HCT116 (cell line): ENCODE data around the gene ZNF345. TPM values are rescaled to one million over a fixed set of nuclear protein-coding genes. Genes with fewer than 3 reads are reported as not detected.

Experiments used
- ATAC-seq: fragments of 200-7000 bp; cut with Tn5 transposase; 2 replicates; pipeline ENCODE4 v1.9.1; 2020; ENCODE audit warnings: mild to moderate bottlenecking, moderate library complexity
- BruUV-seq: library from RNA; stranded (reverse); fragments of 400-500 nt; replicated peaks from 2 replicates; lab custom pipeline; 2021; lab: Mats Ljungman, UMichigan
- CTCF ChIA-PET: fragments of 300-600 bp; sonication (Branson Sonifier 250); formaldehyde crosslinking; loops from one replicate; lab custom pipeline; 2021; ENCODE audit warnings: antibody characterized with exemption; lab: Charles Lee
- POLR2A ChIA-PET: fragments of 300-600, 350-600 bp; sonication (Branson Sonifier 250); formaldehyde crosslinking; loops from one replicate; lab custom pipeline; 2021; ENCODE audit warnings: antibody characterized with exemption; lab: Charles Lee
- RAD21 ChIA-PET, 2 experiments: fragments of 300-600 bp; sonication (Branson Sonifier 250); formaldehyde crosslinking; loops; one replicate each; lab custom pipeline; 2023; ENCODE audit warnings: low total read pairs in 2 of 2; ENCODE audit not compliant: uncharacterized antibody in 2 of 2, unreplicated experiment in 2 of 2, low non-redundant PET in 1 of 2; lab: Charles Lee
- DNase-seq: peaks from one replicate; pipeline ENCODE4 v3.0.0-alpha.2; 2010; ENCODE audit warnings: low read depth, low spot score
- H2AFZ ChIP-seq: fragments of 200-600 bp; shearing (Covaris generic), sonication (generic); 2 replicates; pipeline ENCODE4 v1.6.1; 2017; ENCODE audit warnings: low read depth, mixed run types, mixed read lengths, antibody characterized with exemption, low read length; ENCODE audit not compliant: poor library complexity, severe bottlenecking
- H3K27ac ChIP-seq: 2 replicates; pipeline ENCODE4 v1.5.1; 2012; ENCODE audit warnings: low read depth, low read length
- H3K27me3 ChIP-seq: fragments of 200-600 bp; sonication (generic); 2 replicates; pipeline ENCODE4 v1.6.1; 2016; ENCODE audit warnings: mixed run types, low read length, mixed read lengths; ENCODE audit not compliant: insufficient read depth
- H3K36me3 ChIP-seq, 2 experiments: fragments of 200-500 bp in 1 of 2; fragments of 200-600 bp in 1 of 2; sonication (Bioruptor generic) in 1 of 2; sonication (generic) in 1 of 2; 2 replicates each; pipeline versions ENCODE4 v1.5.1 to v1.6.1; 2014 to 2016; ENCODE audit warnings: low read length in 2 of 2, inconsistent platforms in 1 of 2, mixed read lengths in 1 of 2, mixed run types in 1 of 2; ENCODE audit not compliant: insufficient read depth in 2 of 2, control insufficient read depth in 1 of 2
- H3K4me1 ChIP-seq, 2 experiments: fragments of 200-600 bp in 1 of 2; sonication (generic) in 1 of 2; 2 replicates each; pipeline versions ENCODE4 v1.5.1 to v1.6.1; 2012 to 2017; ENCODE audit warnings: low read length in 2 of 2, inconsistent platforms in 1 of 2, mild to moderate bottlenecking in 1 of 2, mixed read lengths in 1 of 2, mixed run types in 1 of 2, moderate library complexity in 1 of 2; ENCODE audit not compliant: insufficient read depth in 2 of 2, control insufficient read depth in 1 of 2
- H3K4me2 ChIP-seq: fragments of 200-600 bp; sonication (generic); 2 replicates; pipeline ENCODE4 v1.6.1; 2017; ENCODE audit warnings: mixed run types, low read length, mixed read lengths
- H3K4me3 ChIP-seq, 2 experiments: fragments of 200-600 bp in 1 of 2; sonication (generic) in 1 of 2; replicated peaks in 1 of 2; 2 replicates each; pipeline ENCODE4 v1.5.1; 2011 to 2016; ENCODE audit warnings: low read length in 2 of 2, control low read depth in 1 of 2, low read depth in 1 of 2, mild to moderate bottlenecking in 1 of 2, mixed read lengths in 1 of 2, mixed run types in 1 of 2
- H3K79me2 ChIP-seq: fragments of 200-600 bp; sonication (generic); 2 replicates; pipeline ENCODE4 v1.6.1; 2017; ENCODE audit warnings: mild to moderate bottlenecking, mixed run types, low read length, moderate library complexity, mixed read lengths; ENCODE audit not compliant: insufficient read depth
- H3K9ac ChIP-seq: fragments of 200-600 bp; sonication (generic); 2 replicates; pipeline ENCODE4 v1.6.1; 2016; ENCODE audit warnings: low read length, mixed read lengths
- H3K9me2 ChIP-seq: fragments of 200-600 bp; sonication (generic), shearing (Covaris generic); 2 replicates; pipeline ENCODE4 v1.6.1; 2017; ENCODE audit warnings: mixed run types, mild to moderate bottlenecking, moderate library complexity; ENCODE audit not compliant: insufficient read depth
- H3K9me3 ChIP-seq, 2 experiments: fragments of 200-500 bp in 1 of 2; fragments of 200-600 bp in 1 of 2; sonication (Bioruptor generic) in 1 of 2; sonication (generic) in 1 of 2; 2 replicates each; pipeline ENCODE4 v1.6.1; 2014 to 2017; ENCODE audit warnings: low read length in 2 of 2, mixed read lengths in 2 of 2, inconsistent platforms in 1 of 2, low read depth in 1 of 2, mild to moderate bottlenecking in 1 of 2, mixed run types in 1 of 2, moderate library complexity in 1 of 2; ENCODE audit not compliant: control insufficient read depth in 1 of 2, insufficient read depth in 1 of 2
- H4K20me1 ChIP-seq: fragments of 200-600 bp; sonication (generic), shearing (Covaris generic); 2 replicates; pipeline ENCODE4 v1.6.1; 2017; ENCODE audit warnings: mixed run types, mild to moderate bottlenecking, moderate library complexity; ENCODE audit not compliant: insufficient read depth
- CEBPB ChIP-seq: IDR thresholded peaks from 2 replicates; pipeline ENCODE4 v1.6.1; 2012; ENCODE audit warnings: low read depth
- EGR1 ChIP-seq: IDR thresholded peaks from 2 replicates; pipeline ENCODE4 v1.6.1; 2012; ENCODE audit warnings: low read depth
- ELF1 ChIP-seq: IDR thresholded peaks from 2 replicates; pipeline ENCODE4 v1.6.1; 2012; ENCODE audit warnings: low read depth, borderline replicate concordance
- EZH2 ChIP-seq: fragments of 200-600 bp; sonication (generic); IDR thresholded peaks from 2 replicates; pipeline ENCODE4 v1.6.1; 2017; ENCODE audit warnings: antibody characterized with exemption, mixed run types
- EZH2phosphoT487 ChIP-seq: fragments of 200-600 bp; IDR thresholded peaks from 2 replicates; pipeline ENCODE4 v1.6.1; 2018; ENCODE audit warnings: antibody characterized with exemption, borderline replicate concordance
- POLR2A ChIP-seq: IDR thresholded peaks from 2 replicates; pipeline ENCODE4 v1.7.0; 2011; ENCODE audit warnings: borderline replicate concordance; ENCODE audit not compliant: insufficient read depth, insufficient read length; ENCODE audit errors: extremely low read depth
- RAD21 ChIP-seq: IDR thresholded peaks from 2 replicates; pipeline ENCODE4 v1.6.1; 2012; ENCODE audit warnings: low read depth, mild to moderate bottlenecking
- SIN3A ChIP-seq: IDR thresholded peaks from 2 replicates; pipeline ENCODE4 v1.6.1; 2012; ENCODE audit warnings: low read depth
- SRF ChIP-seq: IDR thresholded peaks from 2 replicates; pipeline ENCODE4 v1.6.1; 2012; ENCODE audit warnings: low read depth
- ZFX ChIP-seq: fragments of 450-650 bp; IDR thresholded peaks from 2 replicates; pipeline ENCODE4 v1.6.1; 2017
- ZNF274 ChIP-seq: fragments of 200-500 bp; sonication (Bioruptor generic); IDR thresholded peaks from 2 replicates; pipeline ENCODE4 v1.6.1; 2014; ENCODE audit warnings: mild to moderate bottlenecking, low read depth, low read length, inconsistent platforms
- intact Hi-C: fragments of 100-400 bp; cut with micrococcal nuclease; formaldehyde crosslinking; loops from 2 replicates; pipeline ENCODE4 v1.10.0; 2022
- total RNA-seq: library from RNA; stranded (reverse); gene quantifications from one replicate; pipeline ENCODE4 v1.2.1, GENCODE V29; 2021; ENCODE audit not compliant: unreplicated experiment
- TF ChIP-seq, protein P1 (sequence below): IDR thresholded peaks from 2 replicates; pipeline ENCODE4 v1.6.1; 2012; ENCODE audit warnings: low read depth
- TF ChIP-seq, protein P2 (sequence below), 3 experiments: fragments of 200-600 bp in 1 of 3; sonication (generic) in 1 of 3; IDR thresholded peaks in 2 of 3; conservative IDR thresholded peaks in 1 of 3; 2 replicates each; pipeline ENCODE4 v1.5.1; 2012 to 2017; ENCODE audit warnings: low read depth in 2 of 3, low read length in 2 of 3, antibody characterized with exemption in 1 of 3, borderline replicate concordance in 1 of 3, control low read depth in 1 of 3, mild to moderate bottlenecking in 1 of 3, mixed read lengths in 1 of 3, mixed run types in 1 of 3, moderate library complexity in 1 of 3; ENCODE audit not compliant: insufficient read depth in 1 of 3

The ZNF345 gene
- total RNA-seq, 1 experiment from 2014 or later = not detected

DNA sequence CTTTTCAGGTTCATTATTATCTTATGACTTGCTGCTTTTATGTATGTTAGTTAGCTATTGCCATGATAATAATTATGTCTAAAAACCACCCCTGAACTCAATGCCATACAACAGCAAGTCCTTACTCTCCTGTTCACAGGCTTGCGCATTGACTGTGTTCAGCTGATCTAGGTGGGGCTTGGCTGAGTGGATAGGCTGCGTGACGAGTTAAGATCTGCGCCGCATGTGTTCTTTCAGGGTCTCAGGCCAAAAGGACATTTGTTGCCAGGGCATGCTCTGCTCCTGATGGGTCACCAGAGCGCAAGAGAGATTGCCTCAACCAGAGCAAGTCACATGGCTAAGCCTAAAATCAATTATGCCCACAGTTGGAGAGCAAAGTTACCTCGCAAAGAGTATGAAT, 66.3 kb downstream of the ZNF345 start:
- intact Hi-C loops = no loop called here
- RAD21 ChIA-PET = no interaction called here
- ATAC-seq (no peak), DNase-seq (no peak)
- Histone ChIP-seq H3K9ac (no peak overlapping the region), H4K20me1 (no peaks in the 10 kb centered on the region), H3K27ac (no peak overlapping the region), H3K4me1 (no peaks in the 10 kb centered on the region), H2AFZ (no peak overlapping the region), H3K4me3 (no peak overlapping the region), H3K79me2 (no peaks in the 10 kb centered on the region), H3K9me2 (no peaks in the 10 kb centered on the region), H3K27me3 (no peaks in the 10 kb centered on the region), H3K36me3 (no peaks in the 10 kb centered on the region), H3K4me2 (no peak overlapping the region), H3K9me3 (peaks cover 10 to 33% of the 10 kb centered on the region in 2 experiments; a peak in 2 of 4 replicates)
- BruUV-seq = no TSS peak
- CTCF ChIA-PET = no interaction called here
- TF ChIP-seq SIN3A = no peak
- TF ChIP-seq SRF = no peak
- TF ChIP-seq, protein P1, sequence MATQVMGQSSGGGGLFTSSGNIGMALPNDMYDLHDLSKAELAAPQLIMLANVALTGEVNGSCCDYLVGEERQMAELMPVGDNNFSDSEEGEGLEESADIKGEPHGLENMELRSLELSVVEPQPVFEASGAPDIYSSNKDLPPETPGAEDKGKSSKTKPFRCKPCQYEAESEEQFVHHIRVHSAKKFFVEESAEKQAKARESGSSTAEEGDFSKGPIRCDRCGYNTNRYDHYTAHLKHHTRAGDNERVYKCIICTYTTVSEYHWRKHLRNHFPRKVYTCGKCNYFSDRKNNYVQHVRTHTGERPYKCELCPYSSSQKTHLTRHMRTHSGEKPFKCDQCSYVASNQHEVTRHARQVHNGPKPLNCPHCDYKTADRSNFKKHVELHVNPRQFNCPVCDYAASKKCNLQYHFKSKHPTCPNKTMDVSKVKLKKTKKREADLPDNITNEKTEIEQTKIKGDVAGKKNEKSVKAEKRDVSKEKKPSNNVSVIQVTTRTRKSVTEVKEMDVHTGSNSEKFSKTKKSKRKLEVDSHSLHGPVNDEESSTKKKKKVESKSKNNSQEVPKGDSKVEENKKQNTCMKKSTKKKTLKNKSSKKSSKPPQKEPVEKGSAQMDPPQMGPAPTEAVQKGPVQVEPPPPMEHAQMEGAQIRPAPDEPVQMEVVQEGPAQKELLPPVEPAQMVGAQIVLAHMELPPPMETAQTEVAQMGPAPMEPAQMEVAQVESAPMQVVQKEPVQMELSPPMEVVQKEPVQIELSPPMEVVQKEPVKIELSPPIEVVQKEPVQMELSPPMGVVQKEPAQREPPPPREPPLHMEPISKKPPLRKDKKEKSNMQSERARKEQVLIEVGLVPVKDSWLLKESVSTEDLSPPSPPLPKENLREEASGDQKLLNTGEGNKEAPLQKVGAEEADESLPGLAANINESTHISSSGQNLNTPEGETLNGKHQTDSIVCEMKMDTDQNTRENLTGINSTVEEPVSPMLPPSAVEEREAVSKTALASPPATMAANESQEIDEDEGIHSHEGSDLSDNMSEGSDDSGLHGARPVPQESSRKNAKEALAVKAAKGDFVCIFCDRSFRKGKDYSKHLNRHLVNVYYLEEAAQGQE = no peak
- no peak for TF ChIP-seq ELF1
- TF ChIP-seq EZH2 = no peak
- TF ChIP-seq ZFX = no peak
- TF ChIP-seq, protein P2, sequence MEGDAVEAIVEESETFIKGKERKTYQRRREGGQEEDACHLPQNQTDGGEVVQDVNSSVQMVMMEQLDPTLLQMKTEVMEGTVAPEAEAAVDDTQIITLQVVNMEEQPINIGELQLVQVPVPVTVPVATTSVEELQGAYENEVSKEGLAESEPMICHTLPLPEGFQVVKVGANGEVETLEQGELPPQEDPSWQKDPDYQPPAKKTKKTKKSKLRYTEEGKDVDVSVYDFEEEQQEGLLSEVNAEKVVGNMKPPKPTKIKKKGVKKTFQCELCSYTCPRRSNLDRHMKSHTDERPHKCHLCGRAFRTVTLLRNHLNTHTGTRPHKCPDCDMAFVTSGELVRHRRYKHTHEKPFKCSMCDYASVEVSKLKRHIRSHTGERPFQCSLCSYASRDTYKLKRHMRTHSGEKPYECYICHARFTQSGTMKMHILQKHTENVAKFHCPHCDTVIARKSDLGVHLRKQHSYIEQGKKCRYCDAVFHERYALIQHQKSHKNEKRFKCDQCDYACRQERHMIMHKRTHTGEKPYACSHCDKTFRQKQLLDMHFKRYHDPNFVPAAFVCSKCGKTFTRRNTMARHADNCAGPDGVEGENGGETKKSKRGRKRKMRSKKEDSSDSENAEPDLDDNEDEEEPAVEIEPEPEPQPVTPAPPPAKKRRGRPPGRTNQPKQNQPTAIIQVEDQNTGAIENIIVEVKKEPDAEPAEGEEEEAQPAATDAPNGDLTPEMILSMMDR (IDR thresholded peaks at IDR 0.05 in 2 of 3, conservative IDR thresholded peaks at IDR 0.05 in 1 of 3; ENCODE audit: borderline replicate concordance in 1 of 3, insufficient read depth in 1 of 3, low read depth in 2 of 3, low read length in 2 of 3) = no peak
- no peak for TF ChIP-seq EZH2phosphoT487
- no peak for TF ChIP-seq CEBPB
- no peak for TF ChIP-seq EGR1
- no peak for TF ChIP-seq POLR2A
- no peak for TF ChIP-seq RAD21
- TF ChIP-seq ZNF274 = no peak
- POLR2A ChIA-PET = no interaction called here
